GM18502 (cell line): ENCODE measurements around the gene QKI.

ENCODE experiments used
- ATAC-seq: cut with Tn5 transposase; IDR thresholded peaks from one replicate; pipeline ENCODE4 v1.9.1; 2021; ENCODE audit warnings: mild to moderate bottlenecking; ENCODE audit not compliant: unreplicated experiment, poor library complexity

QKI gene

DNA sequence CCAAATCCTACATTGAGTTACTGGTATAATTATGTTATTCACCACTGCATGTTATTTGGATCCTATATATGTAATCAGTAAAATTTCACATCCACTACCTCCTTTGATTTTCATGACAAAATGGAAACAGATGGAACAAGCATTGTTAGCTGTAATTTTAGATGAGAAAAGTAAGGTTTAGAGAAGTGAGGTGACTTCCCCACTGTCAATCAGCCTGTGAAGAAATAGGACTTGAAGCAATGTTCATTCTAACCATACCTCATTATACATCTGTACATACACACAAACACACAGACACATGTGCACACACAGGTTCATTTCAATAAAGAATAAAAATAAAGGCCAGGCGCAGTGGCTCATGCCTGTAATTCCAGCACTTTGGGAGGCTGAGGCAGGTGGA lies 23.7 kb upstream of the QKI start:
- no peak for ATAC-seq

DNA sequence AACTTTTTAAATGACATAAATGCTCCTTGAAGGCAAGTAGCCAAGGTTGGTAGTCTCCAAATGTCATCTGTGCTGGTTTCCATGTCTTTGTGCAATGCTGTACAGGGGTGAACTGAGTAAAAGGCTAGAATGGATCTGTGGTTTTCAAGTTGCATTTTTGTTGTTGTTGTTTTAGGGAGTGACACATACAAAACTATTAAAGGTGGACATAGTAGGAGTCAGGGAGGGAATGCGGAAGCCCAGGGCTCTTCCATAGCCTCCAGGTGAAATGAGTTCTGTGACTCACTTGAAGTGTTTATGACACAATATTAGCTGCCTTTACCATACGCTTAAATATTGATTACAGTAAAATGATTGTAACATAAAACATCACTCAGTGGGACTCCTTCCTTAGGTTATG lies 22.5 kb upstream of the QKI start:
- ATAC-seq: no peak

DNA sequence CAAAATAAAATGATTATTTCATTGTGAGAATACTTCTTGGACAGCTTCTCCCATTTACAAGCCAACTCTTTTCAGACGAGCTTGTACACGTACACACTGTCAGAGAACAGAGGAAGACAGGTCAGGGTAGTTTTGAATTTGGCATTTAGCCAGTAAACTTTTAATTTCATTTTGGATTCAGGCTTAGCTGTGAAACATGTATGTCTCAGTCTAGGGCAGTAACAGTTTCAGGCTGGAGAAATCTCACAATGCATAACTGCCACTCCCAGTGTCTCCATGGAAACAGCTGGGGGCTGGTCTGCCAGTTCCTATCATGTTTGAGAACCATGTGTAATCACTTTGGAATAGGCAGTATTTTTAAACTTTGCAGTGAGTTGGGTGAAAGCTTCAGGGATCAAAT lies 22.0 kb upstream of the QKI start:
- no peak for ATAC-seq

DNA sequence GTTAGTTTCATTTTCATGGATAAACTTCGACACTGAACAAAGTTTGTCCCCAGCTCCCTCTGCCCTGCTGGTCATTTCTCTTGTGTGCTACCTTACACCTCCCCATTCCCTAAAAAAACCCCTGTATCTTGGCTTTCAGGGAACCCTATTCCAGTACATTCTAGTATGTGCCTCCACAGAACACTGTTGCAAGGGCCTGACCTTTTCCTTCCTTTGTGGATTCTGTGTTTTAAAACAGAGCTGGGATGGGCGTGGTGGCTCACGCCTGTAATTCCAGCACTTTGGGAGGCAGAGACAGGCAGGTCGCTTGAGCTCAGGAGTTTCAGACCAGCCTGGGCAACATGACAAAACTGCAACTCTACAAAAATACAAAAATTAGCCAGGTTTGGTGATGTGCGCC lies 20.6 kb upstream of the QKI start:
- ATAC-seq: no peak

DNA sequence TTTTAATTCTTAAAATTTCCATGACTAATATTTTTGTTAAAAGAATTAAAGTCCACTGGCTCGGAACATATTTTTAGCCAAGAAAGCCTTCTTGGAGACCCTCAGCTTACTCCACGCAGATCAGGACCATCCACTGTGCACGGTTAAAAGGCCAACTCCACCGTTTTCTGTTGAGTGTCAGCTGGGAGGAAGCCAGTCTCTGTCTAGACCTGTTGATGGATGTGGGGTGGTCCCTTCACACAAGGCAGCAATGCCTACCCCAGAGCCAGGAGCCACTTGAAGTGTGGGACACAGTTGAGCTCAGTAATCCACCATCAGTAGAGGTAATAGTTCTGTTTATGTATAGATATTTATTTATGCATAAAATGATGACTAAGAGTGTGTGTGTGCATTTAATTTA lies 19.9 kb upstream of the QKI start:
- no peak for ATAC-seq

DNA sequence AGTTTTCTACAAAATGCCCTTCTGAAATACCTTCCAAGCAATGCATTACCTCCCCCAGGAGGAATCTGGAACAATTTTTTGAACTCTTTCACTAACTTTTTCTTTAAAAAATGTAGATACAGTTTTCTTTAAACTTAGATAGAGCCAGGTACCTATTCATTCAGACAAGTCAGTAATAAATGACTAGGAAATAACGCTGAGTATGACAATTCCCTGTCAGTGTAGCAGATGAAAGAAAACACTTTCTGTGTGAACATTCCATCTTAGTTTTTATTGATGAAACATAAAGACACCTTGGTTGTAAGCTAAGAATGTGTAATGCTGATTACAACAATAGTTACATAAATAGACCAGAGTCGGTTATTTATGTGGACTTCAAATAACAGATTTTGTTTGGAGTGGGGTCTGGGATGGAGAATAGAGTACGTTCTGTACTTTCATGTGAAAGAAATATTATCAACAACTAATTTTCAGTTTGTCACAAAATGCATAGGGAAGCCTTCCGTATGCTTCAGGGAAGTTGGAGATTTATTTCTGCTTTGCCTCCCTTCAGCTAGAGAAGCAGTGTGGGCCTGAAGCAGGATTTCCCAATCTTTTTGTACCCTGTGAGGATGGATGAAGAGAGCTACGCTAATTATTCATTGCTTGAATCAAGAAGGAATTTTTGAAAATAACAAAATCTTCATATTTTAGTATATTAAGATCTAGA lies 19.2 kb upstream of the QKI start:
- no peak for ATAC-seq

DNA sequence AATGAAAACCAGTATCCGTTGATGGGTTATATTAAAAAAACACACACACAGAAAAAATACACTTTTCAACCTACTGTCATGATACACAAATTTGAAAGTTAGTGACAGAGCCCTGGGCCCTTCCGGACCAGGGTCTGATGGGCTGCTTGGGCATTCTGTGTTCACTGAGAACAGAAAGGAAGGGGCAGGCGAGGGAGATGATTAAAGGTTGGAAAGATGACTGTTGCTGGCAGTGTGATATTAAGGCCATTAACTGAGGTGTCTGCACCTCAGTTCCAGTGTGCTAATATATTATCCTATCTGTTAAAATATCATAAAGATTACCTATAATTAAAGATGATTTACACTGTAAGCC lies 18.7 kb upstream of the QKI start:
- no peak for ATAC-seq

DNA sequence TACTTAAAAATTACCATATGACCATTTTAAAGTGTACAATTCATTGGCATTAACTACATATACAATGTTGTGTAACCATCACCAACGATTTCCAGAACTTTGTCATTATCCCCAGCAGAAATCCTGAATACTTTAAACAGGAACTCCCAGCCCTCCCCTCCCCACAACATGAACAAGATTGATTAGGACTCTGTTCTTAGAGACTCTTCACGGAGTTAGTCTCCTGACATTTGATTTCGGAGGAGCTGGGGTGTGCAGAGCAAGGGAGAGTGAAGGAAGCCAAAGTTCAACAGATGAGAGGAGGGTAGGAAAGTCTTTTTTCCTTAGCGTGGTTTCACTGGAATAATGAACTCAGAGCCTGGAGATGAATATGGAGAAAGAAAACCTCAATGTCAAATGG lies 17.2 kb upstream of the QKI start:
- ATAC-seq: no peak

DNA sequence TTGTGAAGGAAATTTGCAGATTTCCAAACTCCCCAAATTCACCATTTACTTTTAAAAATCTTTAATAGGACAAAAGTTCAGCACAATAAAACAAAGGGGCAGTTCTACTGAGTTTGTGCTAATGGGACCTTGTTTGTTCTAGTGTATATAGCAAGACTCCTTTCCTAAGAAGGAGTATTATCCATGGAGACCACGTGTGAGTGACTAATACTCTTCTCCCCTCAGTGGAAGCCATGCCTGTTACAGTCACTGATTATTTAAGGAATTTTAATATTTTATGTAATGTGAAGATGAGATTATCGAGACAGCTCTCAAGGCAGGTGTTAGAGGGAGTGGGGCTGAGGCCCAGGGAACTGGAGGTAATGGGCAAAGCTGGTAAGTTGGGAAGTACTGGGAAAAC lies 16.4 kb upstream of the QKI start:
- ATAC-seq: no peak

DNA sequence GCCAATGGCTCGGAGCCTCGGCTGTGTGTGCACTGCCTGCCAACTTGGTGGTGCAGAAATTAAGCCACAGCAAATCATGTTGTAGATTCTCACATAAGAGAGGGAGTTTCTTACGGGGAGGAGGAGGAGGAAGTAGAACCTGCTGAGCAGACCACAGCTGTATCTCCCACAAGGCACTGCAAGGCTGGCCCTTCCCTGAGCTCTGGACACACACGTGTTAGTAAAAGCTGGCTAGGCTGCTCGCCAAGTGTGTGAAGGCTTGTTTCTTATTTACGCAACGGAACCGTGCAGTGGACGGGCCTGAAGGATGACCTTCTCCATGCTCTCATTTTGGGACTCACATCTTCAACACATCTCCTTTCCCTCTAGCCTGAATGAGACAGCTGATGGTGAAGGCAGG lies 15.7 kb upstream of the QKI start:
- ATAC-seq: peak; percentile 43

DNA sequence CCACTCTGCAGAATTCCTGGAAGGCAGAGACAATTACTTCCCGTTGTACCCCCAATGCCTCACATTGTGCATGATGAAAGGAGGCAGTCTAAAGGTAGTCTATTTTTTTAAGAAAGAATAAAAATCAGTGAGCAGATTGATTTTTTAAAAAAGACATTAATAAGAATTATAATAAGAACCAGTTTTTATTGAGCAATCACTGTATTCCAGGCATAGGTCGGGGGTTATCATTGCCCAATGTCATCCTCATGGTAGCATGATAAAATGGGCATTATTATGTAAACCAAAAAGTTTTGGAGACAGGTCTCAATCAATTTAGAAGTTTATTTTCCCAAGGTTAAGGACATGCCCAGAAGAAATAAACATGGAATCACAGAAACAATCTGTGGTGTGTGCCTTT lies 14.0 kb upstream of the QKI start:
- no peak for ATAC-seq

DNA sequence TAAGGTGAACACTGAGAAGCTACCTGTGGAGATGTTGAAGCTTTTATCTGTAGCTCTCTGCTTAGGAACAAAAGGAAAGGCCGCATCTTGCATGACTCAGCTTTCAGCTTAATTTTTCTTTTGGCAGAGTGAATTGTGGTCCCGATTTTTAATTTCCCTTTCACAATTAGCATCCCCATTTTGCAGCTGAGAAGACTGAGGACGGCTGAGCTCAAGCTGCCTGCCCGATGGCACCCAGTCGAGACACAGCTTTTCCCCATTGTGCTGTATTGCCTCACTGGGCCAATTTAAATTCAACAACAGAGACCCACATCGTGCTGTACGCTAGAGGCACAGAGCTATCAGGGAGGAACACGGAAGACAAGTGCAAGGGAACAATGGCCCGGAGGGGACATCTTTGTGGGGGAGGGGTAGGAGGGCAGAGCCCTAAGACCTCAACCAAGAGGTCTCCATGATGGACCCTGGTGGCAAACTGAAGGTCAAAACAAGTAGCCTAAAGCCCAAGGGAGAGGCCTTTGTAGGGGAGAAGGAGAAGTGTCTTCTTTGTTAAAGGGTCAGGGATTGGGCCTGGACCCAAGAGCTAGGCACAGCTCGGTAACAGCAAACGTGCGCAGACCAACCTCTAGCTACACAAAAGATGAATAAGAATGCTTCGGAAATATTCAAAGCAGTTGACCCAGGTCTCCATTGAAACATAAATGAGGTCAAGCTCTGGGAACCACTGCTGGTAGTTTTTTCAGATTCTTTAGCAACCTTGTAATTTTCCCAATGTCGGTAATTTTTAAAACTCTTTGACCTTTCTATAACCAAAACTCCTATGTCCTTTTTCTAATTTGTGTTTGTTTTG lies 13.3 kb upstream of the QKI start:
- no peak for ATAC-seq

DNA sequence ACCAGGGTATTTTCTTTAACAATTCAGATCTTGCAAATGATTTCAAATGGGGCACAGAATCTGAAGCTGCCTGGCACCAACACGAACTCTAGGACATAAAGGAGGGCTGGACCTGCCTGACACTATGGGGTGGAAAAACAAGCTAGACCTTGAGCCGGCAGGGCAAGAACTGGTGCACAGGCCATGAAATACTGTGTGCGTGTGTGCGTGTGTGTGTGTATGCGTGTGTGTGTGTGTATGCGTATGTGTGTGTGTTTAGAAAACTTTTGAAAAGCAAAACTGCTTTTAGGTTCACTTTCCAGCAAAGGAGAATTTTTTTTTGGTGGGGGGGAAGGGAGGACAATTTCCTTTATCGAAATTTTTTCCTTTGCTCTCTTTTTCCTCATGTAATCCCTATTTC lies 11.9 kb upstream of the QKI start:
- ATAC-seq: no peak

DNA sequence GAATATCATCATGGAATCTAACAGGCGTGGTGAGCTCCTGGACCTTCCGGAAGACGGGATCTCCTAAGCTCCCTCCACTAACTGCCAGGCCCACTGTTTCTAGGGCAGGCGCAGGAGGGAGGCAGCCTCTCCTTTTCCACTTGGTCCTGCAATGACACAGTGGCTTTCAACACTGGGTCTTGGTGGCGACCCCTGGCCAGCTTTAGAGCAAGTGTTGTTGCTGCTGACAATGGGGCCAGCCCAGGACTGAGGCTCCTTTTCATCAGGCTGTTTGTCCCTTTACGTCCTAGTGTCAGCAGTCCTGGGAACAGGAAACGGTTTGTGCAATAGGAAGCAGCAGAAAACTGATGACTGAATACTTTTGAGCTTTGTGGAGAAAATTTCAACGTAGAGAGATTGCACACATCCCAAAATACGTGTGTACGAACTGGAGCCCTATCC lies 9.7 kb upstream of the QKI start:
- ATAC-seq: no peak

DNA sequence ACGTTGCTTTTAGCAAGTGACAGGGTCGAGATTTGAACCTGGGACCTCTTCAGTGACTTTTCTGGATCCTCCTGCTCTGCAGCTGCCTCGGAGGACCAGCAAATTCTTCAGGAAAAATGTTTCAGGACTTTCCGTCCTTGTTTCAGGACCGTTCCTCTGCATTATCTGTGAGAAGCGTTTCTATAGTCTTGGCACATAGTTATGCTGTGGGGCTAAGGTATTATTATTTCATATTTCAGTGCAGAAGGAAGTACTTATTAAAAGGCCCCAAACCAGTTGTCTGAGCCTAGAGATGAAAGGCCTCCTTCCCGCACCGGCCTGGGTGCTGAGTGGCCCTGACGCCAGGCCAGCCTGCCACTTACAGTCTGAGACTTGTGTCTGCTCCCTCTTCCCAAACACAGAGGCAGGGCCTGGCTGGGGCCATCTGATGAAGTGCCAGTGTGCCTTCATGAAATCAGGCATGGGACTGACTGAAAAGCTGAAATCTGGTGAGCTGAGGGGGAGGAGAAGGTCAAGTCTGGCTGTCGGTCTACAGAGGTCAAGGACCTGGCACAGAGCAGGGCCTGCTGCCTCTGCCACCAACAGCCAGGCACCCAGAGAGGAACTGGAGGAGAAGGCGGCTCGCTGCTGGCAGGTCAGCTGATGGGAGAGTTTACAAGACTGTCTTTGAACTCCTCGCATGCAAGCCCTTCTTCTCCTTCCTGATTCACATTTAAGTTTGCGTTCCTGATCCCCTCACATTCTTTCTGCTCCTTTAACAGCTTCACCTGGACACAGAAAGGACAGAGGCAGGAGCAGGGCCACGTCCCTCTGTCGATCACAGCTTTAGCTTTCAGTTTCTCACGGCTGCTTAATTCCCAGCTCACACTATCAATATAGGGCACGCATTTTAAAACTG lies 8.9 kb upstream of the QKI start:
- ATAC-seq: peak; percentile 89

DNA sequence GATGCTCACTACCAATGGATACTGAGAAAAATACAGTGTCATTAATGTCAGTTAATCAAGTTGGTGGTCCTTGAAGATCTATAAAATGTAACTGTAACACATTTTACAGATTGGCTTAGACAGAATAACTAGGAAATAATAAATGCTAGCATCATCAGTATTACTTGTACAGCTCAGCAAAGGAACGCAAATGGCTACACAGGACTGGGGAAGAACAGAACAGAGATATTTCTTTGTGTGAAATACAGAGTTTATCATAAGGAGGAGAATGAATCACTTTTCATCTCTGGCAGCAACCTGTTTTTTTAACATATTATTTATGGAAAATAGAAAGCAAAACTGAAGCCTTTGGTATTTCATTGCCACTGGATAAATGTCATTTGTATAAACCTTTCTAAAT lies 8.2 kb upstream of the QKI start:
- ATAC-seq: peak; percentile 19

DNA sequence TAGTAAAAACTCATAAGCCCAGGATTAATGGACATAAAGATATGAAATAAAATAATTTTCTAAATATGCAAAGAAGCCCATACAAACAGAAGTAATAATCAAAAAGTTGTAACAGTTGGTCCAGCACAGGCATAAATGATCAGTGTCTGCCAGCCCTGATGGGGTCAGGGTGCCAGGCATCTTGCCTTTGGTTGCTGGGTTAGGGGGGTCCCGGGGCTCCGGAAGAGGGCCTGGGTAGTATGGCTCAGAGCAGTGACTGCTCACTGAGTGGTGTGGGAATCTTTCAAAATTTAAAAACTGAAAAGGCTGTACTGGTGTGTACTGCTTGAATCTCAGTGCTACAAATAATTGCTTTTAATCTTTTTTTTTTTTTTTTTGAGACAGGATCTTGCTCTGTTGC lies 7.7 kb upstream of the QKI start:
- ATAC-seq: no peak

DNA sequence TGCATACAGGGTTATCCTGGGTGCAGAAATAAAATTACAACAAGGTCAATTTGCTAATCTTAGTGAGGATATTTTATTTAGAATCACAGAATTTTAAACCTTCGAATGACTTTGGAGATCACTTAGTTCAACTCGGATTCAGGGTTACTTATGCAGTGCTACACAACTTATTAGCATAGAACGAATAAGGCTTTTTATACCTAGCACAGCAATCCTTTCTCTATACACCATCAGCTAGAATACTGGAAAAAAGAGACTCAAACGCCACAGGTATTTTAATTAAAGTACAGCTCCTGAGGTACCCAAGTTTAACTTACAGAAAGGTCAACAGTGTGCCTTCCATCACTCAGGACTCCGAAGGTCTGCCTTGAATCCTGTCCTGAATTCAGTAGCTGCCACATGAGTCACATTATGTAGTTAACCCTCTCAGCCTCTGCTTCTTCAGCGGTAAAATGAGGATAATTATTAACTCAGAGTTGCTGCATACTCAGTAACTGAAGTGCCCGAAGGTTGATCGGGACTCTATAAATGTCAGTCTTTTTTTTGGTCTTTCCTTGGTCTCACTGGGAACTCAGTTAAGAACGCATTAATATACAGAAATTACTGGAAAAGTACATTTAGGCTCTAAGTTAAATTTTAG lies 6.0 kb upstream of the QKI start:
- ATAC-seq: no peak

DNA sequence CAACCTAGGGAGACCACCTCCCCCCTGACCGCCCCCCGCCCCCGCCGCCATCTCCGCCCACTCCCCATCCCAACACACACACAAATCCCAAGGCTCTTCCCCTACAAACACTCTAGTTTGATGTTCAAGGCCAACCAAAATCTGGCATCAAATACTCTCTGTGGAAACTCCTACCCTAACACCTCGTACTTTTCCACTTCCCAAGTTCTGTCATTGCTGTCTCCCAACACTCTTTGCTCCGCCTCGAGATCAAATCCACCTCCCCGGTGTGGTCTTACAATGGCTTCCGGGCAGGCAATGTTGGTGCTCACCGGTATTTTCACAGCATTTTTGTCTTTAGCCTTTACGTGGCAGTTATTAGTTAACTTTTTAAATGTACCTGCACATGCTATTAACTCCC lies 4.8 kb upstream of the QKI start:
- ATAC-seq: no peak

DNA sequence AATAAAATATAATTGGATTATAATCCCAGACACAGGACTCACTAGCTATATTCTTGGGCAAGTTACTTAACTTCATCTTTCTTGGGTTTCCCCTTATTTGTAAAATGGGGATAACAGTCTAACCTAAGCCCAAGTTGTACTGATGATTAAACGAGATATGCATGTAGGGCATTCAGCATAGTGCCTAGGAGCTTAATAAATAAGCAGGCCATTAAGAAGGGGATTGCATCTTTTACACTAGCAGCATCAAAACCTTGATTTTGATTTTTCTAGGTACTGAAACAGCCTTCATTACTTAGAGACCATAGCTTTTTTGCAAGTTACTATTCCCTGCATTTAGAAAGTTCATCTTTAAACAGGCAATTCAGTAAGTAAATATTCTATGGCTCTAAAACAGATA lies 2.2 kb upstream of the QKI start:
- ATAC-seq: no peak
